Measurements from ENCODE around the gene TFF3.

The TFF3 gene

GRCh38 chr21:42352441-42353095 lies 37.4 kb upstream of the TFF3 start:
- DNase-seq (ENCODE audit: low read depth): no peak
- H3K4me3 ChIP-seq (ENCODE audit: low read depth, low read length): no peak overlapping the region
- TF ChIP-seq MAX (IDR thresholded peaks at IDR 0.05; ENCODE audit: low read depth, low read length): no peak

GRCh38 chr21:42351626-42352440 lies 36.6 kb upstream of the TFF3 start:
- DNase-seq (ENCODE audit: low read depth): no peak
- TF ChIP-seq CTCF (IDR thresholded peaks at IDR 0.05; ENCODE audit: low read depth, low read length) (no peak), MYC (IDR thresholded peaks at IDR 0.05; ENCODE audit: low read depth, low read length) (no peak), MAX (IDR thresholded peaks at IDR 0.05; ENCODE audit: low read depth, low read length) (no peak), POLR2A (IDR thresholded peaks at IDR 0.05; ENCODE audit: extremely low read depth, insufficient read length) (no peak)

GRCh38 chr21:42350927-42351426 lies 35.8 kb upstream of the TFF3 start, which contains the start of gene TFF2:
Gene TFF2 (minus strand): TSS chr21:42350994. CDS start chr21:42350957, 37 bp downstream.
- DNase-seq (ENCODE audit: low read depth): no peak
- H3K4me3 ChIP-seq (ENCODE audit: low read depth, low read length): no peak within 1 kb of the TSS

More at GRCh38 chr21:42351626-42352440, 36.6 kb upstream of the TFF3 start:
- no peak overlapping the region for H3K4me3 ChIP-seq (ENCODE audit: low read depth, low read length)

GRCh38 chr21:42350318-42350910 lies 35.2 kb upstream of the TFF3 start:
- H3K4me3 ChIP-seq (ENCODE audit: low read depth, low read length): no peak overlapping the region
- no peak for DNase-seq (ENCODE audit: low read depth)
- TF ChIP-seq MYC (IDR thresholded peaks at IDR 0.05; ENCODE audit: low read depth, low read length): no peak
- TF ChIP-seq MAX (IDR thresholded peaks at IDR 0.05; ENCODE audit: low read depth, low read length): no peak
- TF ChIP-seq CTCF (IDR thresholded peaks at IDR 0.05; ENCODE audit: low read depth, low read length): no peak
- no peak for TF ChIP-seq POLR2A (IDR thresholded peaks at IDR 0.05; ENCODE audit: extremely low read depth, insufficient read length)

More at GRCh38 chr21:42350927-42351426, 35.8 kb upstream of the TFF3 start, which contains the start of gene TFF2:
- TF ChIP-seq MYC (IDR thresholded peaks at IDR 0.05; ENCODE audit: low read depth, low read length) (no peak), POLR2A (IDR thresholded peaks at IDR 0.05; ENCODE audit: extremely low read depth, insufficient read length) (no peak), CTCF (IDR thresholded peaks at IDR 0.05; ENCODE audit: low read depth, low read length) (no peak), MAX (IDR thresholded peaks at IDR 0.05; ENCODE audit: low read depth, low read length) (no peak)

- H3K4me3 ChIP-seq (ENCODE audit: low read depth, low read length): no peak overlapping the region
- DNase-seq (ENCODE audit: low read depth): no peak
- TF ChIP-seq MAX (IDR thresholded peaks at IDR 0.05; ENCODE audit: low read depth, low read length) (no peak), MYC (IDR thresholded peaks at IDR 0.05; ENCODE audit: low read depth, low read length) (no peak), POLR2A (IDR thresholded peaks at IDR 0.05; ENCODE audit: extremely low read depth, insufficient read length) (no peak), CTCF (IDR thresholded peaks at IDR 0.05; ENCODE audit: low read depth, low read length) (no peak)
Measured at GRCh38 chr21:42349420-42350317, 34.5 kb upstream of the TFF3 start.
